Glomerular endothelial cell (primary cell): ENCODE results near the gene CCDC148. TPM values are rescaled to one million over a fixed set of nuclear protein-coding genes. Genes with fewer than 3 reads are reported as not detected.

Experiments used
- DNase-seq: peaks from one replicate; pipeline ENCODE4 v3.0.0-alpha.2; 2011; ENCODE audit warnings: low read depth, low spot score; ENCODE audit errors: extremely low read depth
- total RNA-seq: library from RNA; depleted of rRNA; stranded (reverse); fragments of >200 nt; gene quantifications from 2 replicates; pipeline ENCODE4 v1.2.3, GENCODE V29; 2015

The CCDC148 gene
- total RNA-seq, 1 donor from 2014 or later: 0.35 TPM

GRCh38 chr2:158184556-158185343 is 271.8 kb downstream of the CCDC148 start:
- DNase-seq: no peak

DNA sequence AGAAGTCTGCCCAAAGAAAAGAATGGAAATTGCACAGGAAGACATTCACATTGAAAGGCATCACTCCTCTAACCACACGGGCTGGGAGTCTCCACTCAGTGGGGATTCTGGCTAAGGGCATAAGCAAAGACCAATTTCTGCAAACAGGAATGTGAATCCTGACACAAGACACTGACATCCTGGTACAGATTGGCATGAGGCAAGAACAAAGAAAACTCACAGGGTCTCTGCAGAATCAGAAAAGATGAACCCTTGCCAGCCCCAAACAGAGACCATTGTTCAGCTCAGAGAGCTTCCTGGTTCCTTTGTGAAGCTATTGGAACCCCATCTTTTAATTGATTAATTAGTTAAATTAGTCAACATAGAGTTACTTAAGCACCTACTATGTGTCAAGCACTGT is 272.6 kb downstream of the CCDC148 start:
- no peak for DNase-seq

- no peak for DNase-seq
These were observed 273.8 kb downstream of the CCDC148 start for GRCh38 chr2:158182676-158183295.

DNA sequence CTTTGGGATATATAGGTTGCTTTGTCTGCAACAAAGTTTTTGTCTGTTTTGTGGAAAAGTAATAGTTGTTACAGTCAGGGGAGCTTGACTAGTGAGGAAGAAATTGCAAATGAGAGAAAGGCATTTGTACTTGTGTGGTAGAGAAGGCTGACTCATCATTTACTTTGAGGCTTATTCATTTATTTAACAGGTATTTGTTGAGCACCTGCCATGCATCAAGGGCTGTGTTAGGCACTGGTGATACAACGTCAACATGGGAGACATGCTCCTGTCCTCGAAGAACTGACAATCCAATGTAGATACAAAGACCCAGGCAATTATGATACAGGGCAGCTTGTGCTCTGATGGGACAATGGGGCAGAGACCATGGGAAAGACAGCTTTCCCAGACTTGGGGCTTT is 275.4 kb downstream of the CCDC148 start:
- no peak for DNase-seq

- peak; percentile 20 for DNase-seq
These were observed 276.9 kb downstream of the CCDC148 start for GRCh38 chr2:158179660-158180059.

GRCh38 chr2:158178646-158179045 is 277.9 kb downstream of the CCDC148 start:
- DNase-seq: no peak

- DNase-seq: no peak
These were observed 281.6 kb downstream of the CCDC148 start for GRCh38 chr2:158174956-158175355.

DNA sequence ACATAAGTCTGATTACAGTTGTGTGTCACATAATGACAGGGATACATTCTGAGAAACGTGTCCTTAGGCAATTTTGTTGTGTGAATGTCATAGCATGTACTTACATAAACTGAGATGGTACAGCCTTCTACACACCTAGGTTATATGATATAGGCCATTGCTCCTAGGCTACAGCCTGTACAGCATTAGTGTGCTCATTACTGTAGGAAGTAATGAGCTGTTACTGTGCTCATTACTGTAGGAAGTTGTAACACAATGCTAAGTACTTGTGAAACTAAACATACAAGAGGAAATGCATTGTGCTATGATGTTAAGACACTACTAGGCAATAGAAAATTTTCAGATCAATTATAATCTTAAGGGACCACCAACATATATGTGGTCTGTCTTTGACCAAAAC is 282.1 kb downstream of the CCDC148 start:
- no peak for DNase-seq

DNA sequence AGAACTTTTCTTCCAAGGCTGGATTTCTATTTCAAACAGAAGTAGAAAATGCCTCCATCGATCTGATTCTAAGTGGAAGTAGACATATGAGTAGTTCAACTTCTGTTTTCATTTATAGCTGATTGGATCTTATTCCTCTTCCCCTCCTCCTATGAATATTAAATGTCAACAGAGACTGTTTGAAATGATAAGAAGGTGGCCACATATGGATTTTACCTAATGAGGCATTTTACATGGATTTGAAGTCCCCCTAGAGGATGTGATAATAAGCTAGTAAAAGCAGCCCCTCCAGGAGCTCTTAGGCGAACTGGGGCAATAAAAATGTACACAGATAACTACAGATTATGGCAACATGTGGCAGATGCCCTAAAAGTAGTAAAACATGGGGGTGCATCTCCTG is 283.8 kb downstream of the CCDC148 start:
- DNase-seq: no peak

- no peak for DNase-seq
These were observed 302.0 kb downstream of the CCDC148 start for GRCh38 chr2:158154596-158154995.

GRCh38 chr2:158153270-158154015 is 303.1 kb downstream of the CCDC148 start:
- DNase-seq: no peak

GRCh38 chr2:158144914-158145625 is 311.5 kb downstream of the CCDC148 start:
- no peak for DNase-seq

GRCh38 chr2:158143703-158144360 is 312.7 kb downstream of the CCDC148 start:
- no peak for DNase-seq

GRCh38 chr2:158142568-158143332 is 313.8 kb downstream of the CCDC148 start:
- DNase-seq: no peak

DNA sequence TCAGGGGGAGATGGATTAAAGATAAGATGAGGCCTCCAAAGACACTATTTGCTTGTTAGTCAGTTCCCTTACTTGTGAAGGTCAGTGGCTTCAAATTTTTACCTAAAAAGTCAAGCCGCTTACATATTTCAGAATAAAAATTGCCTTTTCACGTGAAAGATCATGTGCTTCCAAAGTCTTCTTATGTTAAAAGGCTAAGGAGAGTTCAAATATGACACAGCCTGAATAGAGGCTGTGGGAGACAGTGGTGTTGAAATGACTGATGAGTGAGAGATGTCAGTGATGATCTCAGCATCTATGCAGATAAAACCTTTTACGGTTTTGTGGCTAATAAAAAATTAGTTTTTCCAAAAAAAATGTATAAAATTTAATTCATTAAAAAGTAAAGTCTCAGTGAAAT is 314.4 kb downstream of the CCDC148 start:
- no peak for DNase-seq

- no peak for DNase-seq
These were observed 316.4 kb downstream of the CCDC148 start for GRCh38 chr2:158140201-158140600.

GRCh38 chr2:158138255-158138654 is 318.3 kb downstream of the CCDC148 start:
- no peak for DNase-seq

GRCh38 chr2:158135096-158135495 is 321.5 kb downstream of the CCDC148 start:
- DNase-seq: no peak

DNA sequence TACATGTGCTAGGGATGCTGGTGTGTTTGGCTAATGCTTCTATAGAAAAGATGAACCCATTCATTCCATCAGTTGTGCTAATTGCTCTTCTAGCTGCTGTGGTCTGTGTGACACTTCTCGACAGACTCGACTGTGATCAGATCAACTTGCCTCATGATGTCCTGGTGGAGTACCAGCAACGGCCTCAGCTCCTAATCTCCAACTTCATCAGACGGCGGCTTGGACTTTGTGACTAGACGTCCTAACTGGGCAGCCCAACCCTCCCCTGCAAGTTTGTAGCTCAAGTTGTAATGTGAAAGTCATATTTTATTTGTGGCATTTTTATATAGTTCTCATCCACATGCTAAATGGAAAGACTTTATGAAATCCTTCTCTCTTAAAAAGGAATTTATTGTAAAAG is 321.9 kb downstream of the CCDC148 start:
- no peak for DNase-seq

DNA sequence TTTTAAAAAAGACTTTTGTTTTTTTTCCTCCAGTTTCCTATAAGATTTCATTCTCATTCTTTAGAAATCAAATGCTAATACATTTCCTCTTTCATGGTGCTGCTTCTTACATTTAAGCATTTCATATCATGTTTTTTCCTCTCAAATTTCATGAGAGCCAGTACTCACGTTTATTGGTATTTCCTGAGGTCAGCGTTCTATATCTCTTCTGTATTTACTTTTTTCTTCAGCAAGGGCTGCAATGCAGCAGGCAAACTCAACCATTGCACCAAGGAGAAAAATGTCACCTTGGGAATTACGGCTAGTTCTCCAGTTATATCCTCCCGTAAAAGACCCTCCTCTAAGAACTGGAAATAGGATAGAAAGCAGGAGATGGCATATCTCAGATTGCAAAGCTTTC is 322.5 kb downstream of the CCDC148 start:
- DNase-seq: no peak
